Panc1 (cell line): ENCODE results near the gene LRRC36. TPM values are rescaled to one million over a fixed set of nuclear protein-coding genes. Genes with fewer than 3 reads are reported as not detected.
A peak's percentile ranks its signal among the peaks of the same experiment; 100 is the strongest.

ENCODE experiments used
- ATAC-seq: fragments of 200-7000 bp; cut with Tn5 transposase; 2 replicates; pipeline ENCODE4 v1.9.1; 2020; ENCODE audit warnings: mild to moderate bottlenecking, moderate library complexity
- BruUV-seq: library from RNA; stranded (reverse); fragments of 400-500 nt; replicated peaks from 2 replicates; lab custom pipeline; 2021; lab: Mats Ljungman, UMichigan
- CTCF ChIA-PET: fragments of 300-600 bp; sonication (Branson Sonifier 250); formaldehyde crosslinking; loops from one replicate; lab custom pipeline; 2022; ENCODE audit warnings: antibody characterized with exemption; lab: Charles Lee
- POLR2A ChIA-PET: fragments of 300-600 bp; sonication (Branson Sonifier 250); formaldehyde crosslinking; loops from one replicate; lab custom pipeline; 2022; ENCODE audit warnings: antibody characterized with exemption; lab: Charles Lee
- DNase-seq: peaks from one replicate; pipeline ENCODE4 v3.0.0-alpha.2; 2010; ENCODE audit warnings: low read depth, low spot score
- H3K27ac ChIP-seq: 2 replicates; pipeline ENCODE4 v1.5.1; 2011; ENCODE audit warnings: mild to moderate bottlenecking, low read length, inconsistent platforms
- H3K27me3 ChIP-seq: fragments of 200-500 bp; sonication (Bioruptor generic); 2 replicates; pipeline ENCODE4 v1.6.0; 2014; ENCODE audit warnings: low read length, inconsistent platforms; ENCODE audit not compliant: control insufficient read depth, insufficient read depth
- H3K36me3 ChIP-seq: fragments of 200-500 bp; sonication (Bioruptor generic); 2 replicates; pipeline ENCODE4 v1.5.1; 2014; ENCODE audit warnings: inconsistent platforms, mild to moderate bottlenecking, low read length, moderate library complexity; ENCODE audit not compliant: control insufficient read depth, insufficient read depth
- H3K4me1 ChIP-seq: 2 replicates; pipeline ENCODE4 v1.5.1; 2011; ENCODE audit warnings: inconsistent platforms, mild to moderate bottlenecking, low read length, moderate library complexity; ENCODE audit not compliant: control insufficient read depth, insufficient read depth
- H3K4me3 ChIP-seq, 2 experiments: 2 replicates each; pipeline ENCODE4 v1.5.1; 2011 to 2012; ENCODE audit warnings: low read depth in 2 of 2, low read length in 2 of 2, mild to moderate bottlenecking in 2 of 2, inconsistent platforms in 1 of 2, moderate library complexity in 1 of 2
- H3K9me3 ChIP-seq: fragments of 200-500 bp; sonication (Bioruptor generic); 2 replicates; pipeline ENCODE4 v1.5.1; 2014; ENCODE audit warnings: low read depth, mild to moderate bottlenecking, inconsistent platforms, low read length, moderate library complexity; ENCODE audit not compliant: control insufficient read depth, insufficient read depth
- CTCF ChIP-seq: fragments of 450-650 bp; IDR thresholded peaks from 2 replicates; pipeline ENCODE4 v1.5.1; 2017; ENCODE audit warnings: mild to moderate bottlenecking
- POLR2AphosphoS5 ChIP-seq: IDR thresholded peaks from 2 replicates; pipeline ENCODE4 v1.6.1; 2012; ENCODE audit warnings: mild to moderate bottlenecking, low read depth, low read length, moderate library complexity
- REST ChIP-seq, 2 experiments: IDR thresholded peaks; 2 replicates each; pipeline ENCODE4 v1.6.1; 2011 to 2012; ENCODE audit warnings: low read depth in 2 of 2, control low read depth in 1 of 2, low read length in 1 of 2, mild to moderate bottlenecking in 1 of 2, moderate library complexity in 1 of 2; ENCODE audit not compliant: insufficient read depth in 1 of 2
- SIN3A ChIP-seq: IDR thresholded peaks from 2 replicates; pipeline ENCODE4 v1.6.1; 2012; ENCODE audit warnings: low read depth, mild to moderate bottlenecking, low read length, moderate library complexity, borderline replicate concordance; ENCODE audit not compliant: insufficient read depth
- TCF7L2 ChIP-seq: IDR thresholded peaks from 2 replicates; pipeline ENCODE4 v1.6.1; 2011; ENCODE audit warnings: mild to moderate bottlenecking, low read depth, low read length, inconsistent platforms
- in situ Hi-C: cut with HindIII; loops from 2 replicates; pipeline ENCODE4 v1.10.0; 2016; ENCODE audit warnings: low sequenced_read_pairs, low pct_unique_long_range_greater_than_20kb
- intact Hi-C: fragments of 100-400 bp; cut with micrococcal nuclease; formaldehyde crosslinking; loops from one replicate; pipeline ENCODE4 v1.10.0; 2022; ENCODE audit not compliant: unreplicated experiment
- total RNA-seq: library from RNA; stranded (reverse); gene quantifications from one replicate; pipeline ENCODE4 v1.2.1, GENCODE V29; 2021; ENCODE audit not compliant: unreplicated experiment

LRRC36 gene
- total RNA-seq, 1 experiment from 2014 or later: 0.54 TPM

DNA sequence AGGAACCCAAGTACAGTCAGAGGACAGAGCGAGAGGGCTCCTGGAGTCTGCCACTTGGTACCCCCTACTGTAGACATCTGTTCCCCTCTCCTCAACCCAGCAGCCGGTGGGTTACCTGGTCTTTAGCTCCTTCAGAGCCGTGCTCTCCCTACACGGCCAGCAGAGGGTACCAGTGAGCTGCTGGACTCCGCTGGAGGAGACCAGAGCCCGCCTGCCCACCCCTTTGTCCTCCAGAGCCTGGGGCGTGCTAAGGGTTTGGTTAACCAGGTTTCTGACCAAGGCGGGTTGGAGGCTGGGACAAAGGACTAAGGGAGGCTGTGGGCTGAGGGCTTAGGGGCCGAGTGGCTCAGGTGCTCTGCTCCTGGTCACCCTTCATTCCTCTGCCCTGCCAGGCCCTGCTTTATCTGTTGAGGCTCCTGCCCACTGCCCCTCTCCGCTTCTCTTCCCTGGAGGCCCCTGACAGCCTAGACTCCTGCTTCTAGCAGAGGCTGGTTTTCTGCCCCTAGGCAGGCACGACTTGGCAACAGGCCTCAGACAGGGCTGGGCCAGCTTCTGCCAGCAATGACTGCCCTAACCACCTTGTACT, 101.6 kb downstream of the LRRC36 start:
- ATAC-seq (peak; percentile 70), DNase-seq (peak; percentile 28)
- ChIA-PET POLR2A (no interaction called here), CTCF (interaction anchor here (0.5 to 1.6 kb wide), 11 partner anchors 15 to 168 kb away, joined by 3 to 7 read pairs (median 3); partner anchors contain the start of gene ATP6V0D1)
- no peak overlapping the region for H3K4me3 ChIP-seq
- peaks cover 2% of the 10 kb centered on the region; the same call in 1 of the 2 replicates for H3K4me1 ChIP-seq
- H3K36me3 ChIP-seq: no peaks in the 10 kb centered on the region
- H3K27ac ChIP-seq: no peak overlapping the region
- no peaks in the 10 kb centered on the region for H3K9me3 ChIP-seq
- no peak for TF ChIP-seq POLR2AphosphoS5
- TF ChIP-seq CTCF: peak; percentile 90
- no peak for TF ChIP-seq SIN3A
- TF ChIP-seq REST (IDR thresholded peaks at IDR 0.05; ENCODE audit: insufficient read depth in 1 of 2, low read depth in 2 of 2, low read length in 1 of 2): no peak
- no peak for TF ChIP-seq TCF7L2
- BruUV-seq: no TSS peak
- H3K27me3 ChIP-seq: no peaks in the 10 kb centered on the region; the same call in 1 of the 2 replicates
- in situ Hi-C loops: no loop called here
- intact Hi-C loops: loop anchor here (2.0 kb wide), 1 partner anchor 37 kb away; no protein-coding TSS in a partner anchor

DNA sequence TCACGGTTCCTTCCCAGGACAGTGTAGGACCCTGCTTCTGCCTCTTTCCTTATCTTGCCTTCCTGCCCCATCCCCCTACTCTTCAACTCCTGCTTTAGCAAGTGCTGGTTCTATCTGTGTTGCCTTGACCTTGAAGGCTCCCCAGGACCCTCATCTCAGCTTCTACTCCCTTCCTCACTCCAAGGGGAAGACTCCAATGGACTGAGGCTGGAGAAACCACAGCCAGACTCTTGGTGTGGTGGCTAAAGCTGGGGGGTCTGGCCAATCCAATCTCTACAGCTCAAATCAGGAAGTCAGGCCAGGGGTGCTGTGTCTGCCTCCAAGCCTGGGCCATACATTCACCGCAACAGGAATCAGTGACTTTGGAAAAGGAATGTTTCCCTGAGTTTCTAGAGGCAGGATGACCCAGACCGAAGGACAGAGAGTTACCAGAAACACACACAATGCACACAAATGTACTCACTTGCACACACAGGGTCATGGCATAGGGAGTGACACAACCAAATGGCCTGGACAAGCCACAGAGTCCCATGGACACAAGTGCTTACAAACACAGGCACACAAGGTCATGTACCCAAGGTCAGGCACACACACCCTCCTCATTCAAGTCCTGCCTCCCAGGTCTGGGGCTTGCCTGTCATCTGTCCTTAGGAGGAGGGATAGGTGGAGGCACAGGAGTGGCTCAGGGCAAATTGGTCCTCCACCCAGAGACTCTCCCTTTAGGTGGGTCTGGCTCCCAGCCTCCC, 102.6 kb downstream of the LRRC36 start:
- peaks cover 2% of the 10 kb centered on the region; the same call in 1 of the 2 replicates for H3K4me1 ChIP-seq
- H3K27ac ChIP-seq: no peak overlapping the region
- no peaks in the 10 kb centered on the region; the same call in 1 of the 2 replicates for H3K27me3 ChIP-seq
- in situ Hi-C loops: no loop called here
- TF ChIP-seq TCF7L2: no peak
- TF ChIP-seq SIN3A: no peak
- TF ChIP-seq CTCF: no peak
- no peak for TF ChIP-seq REST (IDR thresholded peaks at IDR 0.05; ENCODE audit: insufficient read depth in 1 of 2, low read depth in 2 of 2, low read length in 1 of 2)
- TF ChIP-seq POLR2AphosphoS5: no peak
- intact Hi-C loops: loop anchor here (2.0 kb wide), 1 partner anchor 36 kb away; no protein-coding TSS in a partner anchor
- H3K36me3 ChIP-seq: no peaks in the 10 kb centered on the region
- ATAC-seq: no peak
- no TSS peak for BruUV-seq
- no peaks in the 10 kb centered on the region for H3K9me3 ChIP-seq
- POLR2A ChIA-PET: no interaction called here
- no peak overlapping the region for H3K4me3 ChIP-seq
- no peak for DNase-seq
- CTCF ChIA-PET: interaction anchor here (1.5 kb wide), 1 partner anchor 36 kb away, joined by 6 read pairs; no protein-coding TSS in a partner anchor
